Panc1 (cell line): ENCODE data around the gene ADAT3. TPM values are rescaled to one million over a fixed set of nuclear protein-coding genes. Genes with fewer than 3 reads are reported as not detected.

Experiments used
- ATAC-seq: fragments of 200-7000 bp; cut with Tn5 transposase; 2 replicates; pipeline ENCODE4 v1.9.1; 2020; ENCODE audit warnings: mild to moderate bottlenecking, moderate library complexity
- BruUV-seq: library from RNA; stranded (reverse); fragments of 400-500 nt; replicated peaks from 2 replicates; lab custom pipeline; 2021; lab: Mats Ljungman, UMichigan
- CTCF ChIA-PET: fragments of 300-600 bp; sonication (Branson Sonifier 250); formaldehyde crosslinking; loops from one replicate; lab custom pipeline; 2022; ENCODE audit warnings: antibody characterized with exemption; lab: Charles Lee
- POLR2A ChIA-PET: fragments of 300-600 bp; sonication (Branson Sonifier 250); formaldehyde crosslinking; loops from one replicate; lab custom pipeline; 2022; ENCODE audit warnings: antibody characterized with exemption; lab: Charles Lee
- DNase-seq: peaks from one replicate; pipeline ENCODE4 v3.0.0-alpha.2; 2010; ENCODE audit warnings: low read depth, low spot score
- H3K27ac ChIP-seq: 2 replicates; pipeline ENCODE4 v1.5.1; 2011; ENCODE audit warnings: mild to moderate bottlenecking, low read length, inconsistent platforms
- H3K27me3 ChIP-seq: fragments of 200-500 bp; sonication (Bioruptor generic); 2 replicates; pipeline ENCODE4 v1.6.0; 2014; ENCODE audit warnings: low read length, inconsistent platforms; ENCODE audit not compliant: control insufficient read depth, insufficient read depth
- H3K36me3 ChIP-seq: fragments of 200-500 bp; sonication (Bioruptor generic); 2 replicates; pipeline ENCODE4 v1.5.1; 2014; ENCODE audit warnings: inconsistent platforms, mild to moderate bottlenecking, low read length, moderate library complexity; ENCODE audit not compliant: control insufficient read depth, insufficient read depth
- H3K4me1 ChIP-seq: 2 replicates; pipeline ENCODE4 v1.5.1; 2011; ENCODE audit warnings: inconsistent platforms, mild to moderate bottlenecking, low read length, moderate library complexity; ENCODE audit not compliant: control insufficient read depth, insufficient read depth
- H3K4me3 ChIP-seq, 2 experiments: 2 replicates each; pipeline ENCODE4 v1.5.1; 2011 to 2012; ENCODE audit warnings: low read depth in 2 of 2, low read length in 2 of 2, mild to moderate bottlenecking in 2 of 2, inconsistent platforms in 1 of 2, moderate library complexity in 1 of 2
- H3K9me3 ChIP-seq: fragments of 200-500 bp; sonication (Bioruptor generic); 2 replicates; pipeline ENCODE4 v1.5.1; 2014; ENCODE audit warnings: low read depth, mild to moderate bottlenecking, inconsistent platforms, low read length, moderate library complexity; ENCODE audit not compliant: control insufficient read depth, insufficient read depth
- POLR2AphosphoS5 ChIP-seq: IDR thresholded peaks from 2 replicates; pipeline ENCODE4 v1.6.1; 2012; ENCODE audit warnings: mild to moderate bottlenecking, low read depth, low read length, moderate library complexity
- SIN3A ChIP-seq: IDR thresholded peaks from 2 replicates; pipeline ENCODE4 v1.6.1; 2012; ENCODE audit warnings: low read depth, mild to moderate bottlenecking, low read length, moderate library complexity, borderline replicate concordance; ENCODE audit not compliant: insufficient read depth
- TCF7L2 ChIP-seq: IDR thresholded peaks from 2 replicates; pipeline ENCODE4 v1.6.1; 2011; ENCODE audit warnings: mild to moderate bottlenecking, low read depth, low read length, inconsistent platforms
- in situ Hi-C: cut with HindIII; loops from 2 replicates; pipeline ENCODE4 v1.10.0; 2016; ENCODE audit warnings: low sequenced_read_pairs, low pct_unique_long_range_greater_than_20kb
- intact Hi-C: fragments of 100-400 bp; cut with micrococcal nuclease; formaldehyde crosslinking; loops from one replicate; pipeline ENCODE4 v1.10.0; 2022; ENCODE audit not compliant: unreplicated experiment
- total RNA-seq: library from RNA; stranded (reverse); gene quantifications from one replicate; pipeline ENCODE4 v1.2.1, GENCODE V29; 2021; ENCODE audit not compliant: unreplicated experiment
- TF ChIP-seq, protein P1 (sequence below), 2 experiments: IDR thresholded peaks; 2 replicates each; pipeline ENCODE4 v1.6.1; 2011 to 2012; ENCODE audit warnings: low read depth in 2 of 2, control low read depth in 1 of 2, low read length in 1 of 2, mild to moderate bottlenecking in 1 of 2, moderate library complexity in 1 of 2; ENCODE audit not compliant: insufficient read depth in 1 of 2
- TF ChIP-seq, protein P2 (sequence below): fragments of 450-650 bp; IDR thresholded peaks from 2 replicates; pipeline ENCODE4 v1.5.1; 2017; ENCODE audit warnings: mild to moderate bottlenecking

The ADAT3 gene
- total RNA-seq, 1 experiment from 2014 or later: 8.9 TPM

DNA sequence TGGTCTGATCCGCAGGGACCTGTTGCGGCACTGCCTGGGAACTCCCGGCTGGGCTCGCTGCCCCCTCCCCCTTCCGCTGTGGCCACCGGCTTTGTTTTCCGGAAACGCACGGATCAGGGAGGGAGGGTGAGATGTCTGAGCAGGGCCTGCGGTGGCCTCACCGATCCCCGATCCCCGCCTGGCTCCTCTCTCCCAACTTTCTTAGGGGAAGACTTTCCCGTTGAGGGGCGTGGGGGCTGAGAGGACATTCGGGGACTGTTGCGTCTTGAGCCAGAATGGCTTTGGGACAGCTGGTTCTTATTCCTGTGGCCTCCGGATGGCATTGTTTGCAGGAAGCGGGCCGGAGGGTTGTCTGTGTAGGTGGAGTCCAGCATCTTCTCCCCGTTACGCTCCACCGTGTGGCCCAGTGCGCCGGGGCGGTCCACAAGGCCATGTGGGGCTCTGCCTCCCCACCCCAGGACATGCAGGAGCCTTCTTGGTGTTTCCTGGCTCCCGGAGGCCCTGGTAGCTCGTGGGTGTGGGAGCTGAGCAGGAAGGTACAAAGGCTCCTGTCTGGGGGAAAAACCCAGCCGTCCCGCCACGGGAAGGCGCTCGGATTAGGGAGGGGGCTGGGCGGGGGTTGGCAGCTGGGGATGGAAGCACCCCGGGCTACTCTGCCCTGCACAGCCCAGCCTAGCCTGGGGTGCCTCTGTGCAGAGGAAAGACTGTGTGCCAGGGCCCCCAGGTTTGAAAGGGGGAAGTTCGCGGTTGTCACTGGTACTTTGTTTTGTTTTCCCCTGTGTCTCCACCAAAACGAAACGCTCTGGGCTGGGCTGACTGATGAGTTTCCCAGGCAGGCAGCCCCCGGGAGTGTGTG, 37.1 kb downstream of the ADAT3 start:
- Histone ChIP-seq H3K36me3 (peaks cover 7% of the 10 kb centered on the region; the same call in 1 of the 2 replicates), H3K27ac (peak overlapping the region; percentile 79), H3K4me1 (peaks cover 15% of the 10 kb centered on the region), H3K4me3 (peak overlapping the region; percentile 64 to 68), H3K9me3 (no peaks in the 10 kb centered on the region), H3K27me3 (no peaks in the 10 kb centered on the region)
- TF ChIP-seq TCF7L2: no peak
- TF ChIP-seq POLR2AphosphoS5: no peak
- TF ChIP-seq, protein P1, sequence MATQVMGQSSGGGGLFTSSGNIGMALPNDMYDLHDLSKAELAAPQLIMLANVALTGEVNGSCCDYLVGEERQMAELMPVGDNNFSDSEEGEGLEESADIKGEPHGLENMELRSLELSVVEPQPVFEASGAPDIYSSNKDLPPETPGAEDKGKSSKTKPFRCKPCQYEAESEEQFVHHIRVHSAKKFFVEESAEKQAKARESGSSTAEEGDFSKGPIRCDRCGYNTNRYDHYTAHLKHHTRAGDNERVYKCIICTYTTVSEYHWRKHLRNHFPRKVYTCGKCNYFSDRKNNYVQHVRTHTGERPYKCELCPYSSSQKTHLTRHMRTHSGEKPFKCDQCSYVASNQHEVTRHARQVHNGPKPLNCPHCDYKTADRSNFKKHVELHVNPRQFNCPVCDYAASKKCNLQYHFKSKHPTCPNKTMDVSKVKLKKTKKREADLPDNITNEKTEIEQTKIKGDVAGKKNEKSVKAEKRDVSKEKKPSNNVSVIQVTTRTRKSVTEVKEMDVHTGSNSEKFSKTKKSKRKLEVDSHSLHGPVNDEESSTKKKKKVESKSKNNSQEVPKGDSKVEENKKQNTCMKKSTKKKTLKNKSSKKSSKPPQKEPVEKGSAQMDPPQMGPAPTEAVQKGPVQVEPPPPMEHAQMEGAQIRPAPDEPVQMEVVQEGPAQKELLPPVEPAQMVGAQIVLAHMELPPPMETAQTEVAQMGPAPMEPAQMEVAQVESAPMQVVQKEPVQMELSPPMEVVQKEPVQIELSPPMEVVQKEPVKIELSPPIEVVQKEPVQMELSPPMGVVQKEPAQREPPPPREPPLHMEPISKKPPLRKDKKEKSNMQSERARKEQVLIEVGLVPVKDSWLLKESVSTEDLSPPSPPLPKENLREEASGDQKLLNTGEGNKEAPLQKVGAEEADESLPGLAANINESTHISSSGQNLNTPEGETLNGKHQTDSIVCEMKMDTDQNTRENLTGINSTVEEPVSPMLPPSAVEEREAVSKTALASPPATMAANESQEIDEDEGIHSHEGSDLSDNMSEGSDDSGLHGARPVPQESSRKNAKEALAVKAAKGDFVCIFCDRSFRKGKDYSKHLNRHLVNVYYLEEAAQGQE (IDR thresholded peaks at IDR 0.05; ENCODE audit: insufficient read depth in 1 of 2, low read depth in 2 of 2, low read length in 1 of 2): no peak
- TF ChIP-seq, protein P2, sequence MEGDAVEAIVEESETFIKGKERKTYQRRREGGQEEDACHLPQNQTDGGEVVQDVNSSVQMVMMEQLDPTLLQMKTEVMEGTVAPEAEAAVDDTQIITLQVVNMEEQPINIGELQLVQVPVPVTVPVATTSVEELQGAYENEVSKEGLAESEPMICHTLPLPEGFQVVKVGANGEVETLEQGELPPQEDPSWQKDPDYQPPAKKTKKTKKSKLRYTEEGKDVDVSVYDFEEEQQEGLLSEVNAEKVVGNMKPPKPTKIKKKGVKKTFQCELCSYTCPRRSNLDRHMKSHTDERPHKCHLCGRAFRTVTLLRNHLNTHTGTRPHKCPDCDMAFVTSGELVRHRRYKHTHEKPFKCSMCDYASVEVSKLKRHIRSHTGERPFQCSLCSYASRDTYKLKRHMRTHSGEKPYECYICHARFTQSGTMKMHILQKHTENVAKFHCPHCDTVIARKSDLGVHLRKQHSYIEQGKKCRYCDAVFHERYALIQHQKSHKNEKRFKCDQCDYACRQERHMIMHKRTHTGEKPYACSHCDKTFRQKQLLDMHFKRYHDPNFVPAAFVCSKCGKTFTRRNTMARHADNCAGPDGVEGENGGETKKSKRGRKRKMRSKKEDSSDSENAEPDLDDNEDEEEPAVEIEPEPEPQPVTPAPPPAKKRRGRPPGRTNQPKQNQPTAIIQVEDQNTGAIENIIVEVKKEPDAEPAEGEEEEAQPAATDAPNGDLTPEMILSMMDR: no peak
- TF ChIP-seq SIN3A: no peak
- intact Hi-C loops (no loop called here), in situ Hi-C loops (no loop called here)
- DNase-seq: no peak
- peak; percentile 71; the same call in 1 of the 2 replicates for ATAC-seq
- no TSS peak for BruUV-seq
- POLR2A ChIA-PET: no interaction called here
- CTCF ChIA-PET: no interaction called here

DNA sequence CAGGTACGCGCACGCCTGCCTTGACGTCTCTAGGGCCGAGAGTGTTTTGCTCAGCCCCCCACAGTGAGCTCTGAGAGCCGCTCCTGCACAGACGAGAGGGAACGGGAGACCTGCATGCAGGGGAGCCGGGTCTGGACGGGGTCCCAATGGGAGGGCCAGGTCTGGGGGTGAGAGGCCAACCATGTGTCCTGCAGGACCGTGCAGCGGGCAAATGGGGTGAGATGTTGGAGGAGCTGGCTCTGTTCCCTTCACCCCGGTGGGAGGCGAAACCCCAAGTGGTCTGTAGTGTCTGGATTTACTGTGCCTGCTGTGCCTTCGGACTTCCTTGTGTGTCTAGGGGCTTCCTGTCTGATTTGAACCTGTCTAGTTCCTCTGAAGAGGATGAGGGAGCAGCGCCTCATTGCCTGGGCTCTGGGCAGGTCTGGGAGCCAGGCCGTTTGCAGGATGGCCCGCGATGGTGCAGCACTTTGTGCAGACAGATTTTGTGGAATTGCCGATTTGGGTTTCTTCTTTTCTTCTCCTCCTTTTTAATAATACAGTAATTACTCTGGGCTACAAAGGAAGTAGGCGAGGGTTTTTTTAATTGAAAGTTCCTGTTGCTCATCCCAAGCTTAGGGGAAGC, 37.8 kb downstream of the ADAT3 start:
- no TSS peak for BruUV-seq
- POLR2A ChIA-PET: no interaction called here

More for the DNA sequence above, 37.8 kb downstream of the ADAT3 start:
- peaks cover 15% of the 10 kb centered on the region for H3K4me1 ChIP-seq
- H3K27me3 ChIP-seq: no peaks in the 10 kb centered on the region
- TF ChIP-seq, protein P1 (IDR thresholded peaks at IDR 0.05; ENCODE audit: insufficient read depth in 1 of 2, low read depth in 2 of 2, low read length in 1 of 2): no peak
- TF ChIP-seq TCF7L2 (no peak), POLR2AphosphoS5 (no peak), SIN3A (no peak)
- TF ChIP-seq, protein P2: no peak
- CTCF ChIA-PET: no interaction called here
- peak overlapping the region; percentile 54 for H3K27ac ChIP-seq
- H3K4me3 ChIP-seq: peak overlapping the region; percentile 64 to 68
- ATAC-seq (no peak), DNase-seq (no peak)
- H3K9me3 ChIP-seq: no peaks in the 10 kb centered on the region
- intact Hi-C loops (no loop called here), in situ Hi-C loops (no loop called here)
- H3K36me3 ChIP-seq: peaks cover 7% of the 10 kb centered on the region; the same call in 1 of the 2 replicates
